ENCODE results near the gene AHSP.
"Not testable (repeated sequence)": the region's sequence is repeated elsewhere in the genome, so short reads cannot be mapped to it uniquely, and the experiment has no call there.

AHSP gene

GRCh38 chr16:31529937-31530312 lies 2.2 kb downstream of the AHSP start:
- in situ Hi-C loops (cut with MboI; ENCODE audit: low sequenced_read_pairs) = no loop called here

GRCh38 chr16:31530405-31530804 lies 2.7 kb downstream of the AHSP start:
- in situ Hi-C loops (cut with MboI; ENCODE audit: low sequenced_read_pairs) = no loop called here

- in situ Hi-C loops (cut with MboI; ENCODE audit: low sequenced_read_pairs) = no loop called here
These were observed 3.4 kb downstream of the AHSP start for GRCh38 chr16:31531096-31531495.

DNA sequence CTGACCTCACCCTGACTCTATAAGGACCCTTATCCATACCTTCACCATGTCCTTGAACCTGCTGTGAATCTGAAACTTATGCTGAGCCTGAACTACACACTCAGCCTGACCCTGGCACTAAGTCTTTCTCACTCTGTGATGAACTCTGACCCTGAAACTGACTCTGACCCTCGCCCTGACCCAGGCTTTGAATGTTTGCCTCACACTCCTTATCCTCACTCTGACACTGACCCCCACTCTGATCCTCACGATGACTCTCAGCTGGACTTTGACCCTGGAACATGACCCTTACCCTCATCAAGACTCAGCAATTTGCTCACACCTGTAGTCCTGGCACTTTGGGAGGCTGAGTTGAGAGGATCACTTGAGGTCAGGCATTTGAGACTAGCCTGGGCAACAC lies 4.4 kb downstream of the AHSP start:
- in situ Hi-C loops (cut with MboI; ENCODE audit: low sequenced_read_pairs) = no loop called here

DNA sequence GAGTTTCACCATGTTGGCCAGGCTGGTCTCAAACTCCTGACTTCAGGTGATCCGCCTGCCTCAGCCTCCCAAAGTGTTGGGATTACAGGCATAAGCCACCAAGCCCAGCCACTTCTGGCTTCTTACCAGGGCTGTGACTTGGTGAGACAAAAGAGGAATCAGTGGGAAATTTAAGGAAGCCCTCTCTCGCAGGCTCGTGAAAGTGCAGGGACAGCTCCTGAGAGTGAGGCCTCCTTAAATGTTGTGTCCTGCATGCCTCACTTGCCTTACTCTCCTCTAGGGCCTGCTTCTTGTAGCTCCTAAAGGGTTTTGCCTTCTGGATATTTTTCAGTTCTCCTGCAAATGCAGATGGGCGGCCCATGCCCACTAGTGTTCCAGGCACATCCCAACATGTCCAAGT lies 5.2 kb downstream of the AHSP start:
- in situ Hi-C loops (cut with MboI; ENCODE audit: low sequenced_read_pairs) = no loop called here

- in situ Hi-C loops (cut with MboI; ENCODE audit: low sequenced_read_pairs) = no loop called here
These were observed 8.0 kb downstream of the AHSP start for GRCh38 chr16:31535737-31536136.

DNA sequence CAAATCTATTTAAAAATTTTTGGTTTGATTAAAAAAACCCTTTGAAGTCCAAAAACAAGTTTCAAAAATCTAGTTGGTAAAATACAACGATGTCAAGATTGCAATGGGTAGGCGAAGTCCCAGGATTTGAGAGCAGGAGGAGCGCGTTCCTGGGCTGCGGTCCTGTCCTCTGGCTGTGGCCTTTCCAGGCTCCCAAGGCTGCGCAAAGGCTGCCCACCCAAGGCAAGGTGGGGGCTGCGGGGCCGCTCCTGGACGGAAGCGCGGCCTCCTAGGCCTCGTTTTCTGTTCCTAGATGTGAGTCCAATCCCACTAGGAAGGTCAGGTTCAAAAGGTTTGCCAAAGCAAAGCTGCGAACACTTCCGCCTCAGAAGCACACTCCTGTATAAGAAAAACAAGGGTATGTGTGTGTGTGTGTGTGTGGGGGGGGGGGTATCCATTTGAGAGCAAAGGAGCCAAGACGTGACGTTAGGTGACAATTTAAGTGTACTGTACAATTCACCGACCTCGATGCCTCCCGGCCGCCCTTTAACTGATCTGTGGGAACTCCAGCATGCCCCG lies 9.2 kb downstream of the AHSP start:
- in situ Hi-C loops (cut with MboI; ENCODE audit: low sequenced_read_pairs) = no loop called here

DNA sequence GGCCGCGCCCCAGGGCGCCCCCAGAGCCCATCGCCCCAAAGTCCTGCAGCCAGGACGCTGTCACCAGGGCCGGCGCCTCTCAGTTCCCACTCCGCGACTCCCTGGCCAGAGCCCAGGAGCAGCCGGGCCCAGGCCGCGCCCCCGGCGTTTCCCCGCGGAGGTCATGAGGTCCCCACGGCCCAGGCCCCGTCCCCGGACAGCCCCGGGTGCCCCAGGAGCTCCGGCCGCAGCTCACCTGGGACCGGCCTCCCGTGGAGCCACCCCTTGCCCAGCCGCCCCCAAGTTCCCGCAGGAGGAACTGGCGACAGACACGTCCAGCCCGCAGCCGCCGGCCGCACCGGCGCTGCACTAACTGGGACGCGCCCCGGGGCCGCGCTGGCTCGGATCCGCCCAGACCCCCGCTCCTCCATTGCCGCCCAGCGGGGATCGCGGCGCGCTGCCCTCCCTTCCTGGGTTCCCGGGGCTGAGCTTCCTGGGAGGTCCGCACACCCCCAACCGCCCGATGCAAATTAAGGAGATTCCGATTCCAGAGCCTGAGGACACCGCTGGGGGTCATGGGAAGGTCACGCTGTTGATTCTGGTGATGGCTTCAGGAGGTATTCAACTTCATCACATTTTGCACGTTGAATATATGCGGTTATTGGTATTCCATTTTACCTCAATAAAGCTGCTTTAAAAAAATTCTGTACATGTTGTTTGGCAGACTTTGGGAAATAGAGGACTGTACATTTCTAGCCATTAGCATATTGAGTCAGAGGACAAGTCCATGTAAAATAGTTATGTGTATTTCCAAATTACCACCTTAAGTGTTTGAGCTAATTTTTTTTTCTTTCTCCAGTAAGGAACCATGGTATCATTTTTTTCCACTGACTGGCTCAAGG lies 9.9 kb downstream of the AHSP start:
- in situ Hi-C loops (cut with MboI; ENCODE audit: low sequenced_read_pairs) = no loop called here

- in situ Hi-C loops (cut with MboI; ENCODE audit: low sequenced_read_pairs) = not testable (repeated sequence)
These were observed 10.5 kb downstream of the AHSP start for GRCh38 chr16:31538243-31538598.

DNA sequence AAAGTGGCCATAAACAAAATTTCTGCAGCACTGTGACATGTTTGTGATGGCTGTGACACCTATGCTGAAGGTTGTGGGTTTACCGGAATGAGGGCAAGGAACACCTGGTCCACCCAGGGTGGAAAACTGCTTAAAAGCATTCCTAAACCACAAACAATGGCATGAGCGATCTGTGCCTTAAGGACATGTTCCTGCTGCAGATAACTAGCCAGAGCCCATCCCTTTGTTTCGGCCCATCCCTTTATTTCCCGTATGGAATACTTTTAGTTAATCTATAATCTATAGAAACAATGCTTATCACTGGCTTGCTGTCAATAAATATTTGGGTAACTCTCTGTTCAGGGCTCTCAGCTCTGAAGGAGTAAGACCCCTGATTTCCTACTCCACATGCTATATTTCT lies 12.1 kb downstream of the AHSP start:
- in situ Hi-C loops (cut with MboI; ENCODE audit: low sequenced_read_pairs) = not testable (repeated sequence)

DNA sequence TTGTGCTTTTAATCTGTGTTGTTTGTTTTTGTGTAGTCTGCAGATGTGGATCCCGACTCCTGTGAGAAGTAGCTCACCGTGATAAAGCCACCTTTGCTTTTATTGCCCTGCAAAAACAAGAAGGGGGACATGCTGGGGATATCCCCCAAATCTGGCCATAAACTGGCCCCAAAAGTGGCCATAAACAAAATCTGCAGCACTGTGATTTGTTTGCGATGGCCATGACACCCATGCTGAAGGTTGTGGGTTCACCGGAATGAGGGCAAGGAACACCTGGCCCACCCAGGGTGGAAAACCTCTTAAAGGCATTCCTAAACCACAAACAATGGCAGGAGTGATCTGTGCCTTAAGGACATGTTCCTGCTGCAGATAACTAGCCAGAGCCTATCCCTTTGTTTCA lies 15.1 kb downstream of the AHSP start:
- in situ Hi-C loops (cut with MboI; ENCODE audit: low sequenced_read_pairs) = no loop called here

- in situ Hi-C loops (cut with MboI; ENCODE audit: low sequenced_read_pairs) = no loop called here
These were observed 33.9 kb downstream of the AHSP start for GRCh38 chr16:31561426-31562233.

GRCh38 chr16:31568577-31569359 lies 41.1 kb downstream of the AHSP start:
- in situ Hi-C loops (cut with MboI; ENCODE audit: low sequenced_read_pairs) = no loop called here

DNA sequence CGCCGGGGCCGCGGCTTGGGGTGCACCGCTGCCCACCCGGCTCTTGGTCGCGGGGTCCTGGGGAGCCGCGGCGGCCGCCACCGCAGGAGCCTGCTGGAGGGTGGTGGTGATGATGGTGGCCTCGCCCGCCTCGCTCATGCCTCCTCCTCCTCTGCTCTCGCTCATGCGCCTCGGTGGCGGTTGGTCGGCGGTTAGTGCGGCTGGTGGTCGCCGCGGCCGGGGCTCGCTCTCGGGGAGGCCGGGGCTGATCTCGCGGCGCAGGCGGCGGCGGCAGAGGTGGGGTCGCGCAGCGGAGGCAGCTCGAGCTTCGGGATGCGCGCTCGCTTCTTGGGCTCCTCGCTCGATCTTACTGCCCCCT lies 41.6 kb downstream of the AHSP start:
- in situ Hi-C loops (cut with MboI; ENCODE audit: low sequenced_read_pairs) = no loop called here

- in situ Hi-C loops (cut with MboI; ENCODE audit: low sequenced_read_pairs) = no loop called here
These were observed 45.1 kb downstream of the AHSP start for GRCh38 chr16:31572821-31573220.

DNA sequence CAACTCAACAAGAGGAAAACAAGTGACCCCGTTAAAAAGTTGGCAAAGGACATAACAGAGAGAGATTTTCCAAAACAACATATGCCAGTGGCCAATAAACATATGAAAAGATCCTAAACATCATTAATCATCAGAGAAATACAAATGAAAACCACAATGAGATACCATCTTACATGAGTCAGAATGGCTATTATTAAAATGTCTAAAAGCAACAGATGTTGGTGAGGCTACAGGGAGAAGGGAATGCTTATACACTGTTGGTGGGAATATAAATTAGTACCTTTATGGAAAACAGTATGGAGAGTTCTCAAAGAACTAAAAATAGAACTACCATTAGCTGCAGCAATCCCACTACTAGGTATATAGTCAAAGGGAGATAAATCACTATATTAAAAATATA lies 46.5 kb downstream of the AHSP start:
- in situ Hi-C loops (cut with MboI; ENCODE audit: low sequenced_read_pairs) = not testable (repeated sequence)

- in situ Hi-C loops (cut with MboI; ENCODE audit: low sequenced_read_pairs) = no loop called here
These were observed 49.7 kb downstream of the AHSP start for GRCh38 chr16:31577411-31577810.

All from hTERT RPE-1 (cell line).